Effector CD4-positive, alpha-beta T cell (primary cell): ENCODE measurements around the gene QSOX2.
"Not testable (repeated sequence)": the region's sequence is repeated elsewhere in the genome, so short reads cannot be mapped to it uniquely, and the experiment has no call there.

Experiments
- DNase-seq: peaks from one replicate; pipeline ENCODE4 v3.0.0-alpha.2; 2020

The QSOX2 gene

GRCh38 chr9:136250676-136251075 is 5.1 kb upstream of the QSOX2 start:
- DNase-seq = no peak

GRCh38 chr9:136249877-136250559 is 4.4 kb upstream of the QSOX2 start:
- DNase-seq = no peak

- DNase-seq = no peak
Measured at GRCh38 chr9:136248951-136249876, 3.6 kb upstream of the QSOX2 start.

- DNase-seq = no peak
Measured at GRCh38 chr9:136247947-136248637, 2.5 kb upstream of the QSOX2 start.

GRCh38 chr9:136247551-136247916 is 1.9 kb upstream of the QSOX2 start:
- no peak for DNase-seq

- DNase-seq = no peak
Measured at GRCh38 chr9:136246849-136247550, 1.4 kb upstream of the QSOX2 start.

GRCh38 chr9:136244969-136245218 is 718 bp downstream of the QSOX2 start:
- no peak for DNase-seq

GRCh38 chr9:136244122-136244968 is 1.3 kb downstream of the QSOX2 start:
- peak; percentile 15 for DNase-seq

- DNase-seq = no peak
Measured at GRCh38 chr9:136243631-136244030, 2.0 kb downstream of the QSOX2 start.

GRCh38 chr9:136242918-136243525 is 2.6 kb downstream of the QSOX2 start:
- no peak for DNase-seq

GRCh38 chr9:136242248-136242647 is 3.4 kb downstream of the QSOX2 start:
- no peak for DNase-seq

- DNase-seq = no peak
Measured at GRCh38 chr9:136241542-136241941, 4.1 kb downstream of the QSOX2 start.

- no peak for DNase-seq
Measured at GRCh38 chr9:136240941-136241340, 4.7 kb downstream of the QSOX2 start.

- no peak for DNase-seq
Measured at GRCh38 chr9:136239983-136240330, 5.7 kb downstream of the QSOX2 start.

GRCh38 chr9:136239135-136239982 is 6.3 kb downstream of the QSOX2 start:
- no peak for DNase-seq

GRCh38 chr9:136238342-136238732 is 7.3 kb downstream of the QSOX2 start:
- DNase-seq = no peak

- no peak for DNase-seq
Measured at GRCh38 chr9:136237486-136238341, 7.9 kb downstream of the QSOX2 start.

- not testable (repeated sequence) for DNase-seq
Measured at GRCh38 chr9:136236471-136237410, 8.9 kb downstream of the QSOX2 start.
